ENCODE measurements around the gene HLCS.

The HLCS gene

GRCh38 chr21:36985751-36986594 is 19.5 kb upstream of the HLCS start:
- Histone ChIP-seq H3K27me3 (ENCODE audit: control insufficient read depth, insufficient read depth, low read length) (0 out of 2 replicates have a peak, but pooled peaks cover 1% of the 10 kb centered on the region), H3K27ac (ENCODE audit: low read length) (no peak overlapping the region)
- whole genome bisulfite sequencing (ENCODE audit: insufficient coverage, insufficient read length): no CpG with 5 or more reads among the region's 9 CpGs

GRCh38 chr21:36981977-36982700 is 15.7 kb upstream of the HLCS start:
- no peak overlapping the region for H3K27ac ChIP-seq (ENCODE audit: low read length)
- H3K27me3 ChIP-seq (ENCODE audit: control insufficient read depth, insufficient read depth, low read length): peaks cover 3% of the 10 kb centered on the region; the same call in 1 of the 2 replicates
- H3K4me3 ChIP-seq (ENCODE audit: low read length): no peak overlapping the region
- WGBS (ENCODE audit: insufficient coverage, insufficient read length): no CpG with 5 or more reads among the region's 6 CpGs
- peaks cover 2% of the 10 kb centered on the region for H3K4me1 ChIP-seq (ENCODE audit: control insufficient read depth, insufficient read depth, low read length)
- DNase-seq (ENCODE audit: low read depth, low spot score): no peak
- no peaks in the 10 kb centered on the region for H3K36me3 ChIP-seq (ENCODE audit: control insufficient read depth, insufficient read depth, low read length)
- no peaks in the 10 kb centered on the region for H3K9me3 ChIP-seq (ENCODE audit: control insufficient read depth, insufficient read depth, low read length)

More at GRCh38 chr21:36985751-36986594, 19.5 kb upstream of the HLCS start:
- no peak for DNase-seq (ENCODE audit: low read depth, low spot score)
- no peaks in the 10 kb centered on the region for H3K9me3 ChIP-seq (ENCODE audit: control insufficient read depth, insufficient read depth, low read length)
- H3K36me3 ChIP-seq (ENCODE audit: control insufficient read depth, insufficient read depth, low read length): no peaks in the 10 kb centered on the region
- H3K4me3 ChIP-seq (ENCODE audit: low read length): no peak overlapping the region
- H3K4me1 ChIP-seq (ENCODE audit: control insufficient read depth, insufficient read depth, low read length): no peaks in the 10 kb centered on the region; the same call in 1 of the 2 replicates

- WGBS (ENCODE audit: insufficient coverage, insufficient read length): no CpG with 5 or more reads among the region's 2 CpGs
- peaks cover 3% of the 10 kb centered on the region; the same call in 1 of the 2 replicates for H3K27me3 ChIP-seq (ENCODE audit: control insufficient read depth, insufficient read depth, low read length)
- DNase-seq (ENCODE audit: low read depth, low spot score): no peak
- no peaks in the 10 kb centered on the region for H3K9me3 ChIP-seq (ENCODE audit: control insufficient read depth, insufficient read depth, low read length)
- no peak overlapping the region for H3K27ac ChIP-seq (ENCODE audit: low read length)
- H3K4me3 ChIP-seq (ENCODE audit: low read length): peak overlapping the region; percentile 54
- no peaks in the 10 kb centered on the region for H3K36me3 ChIP-seq (ENCODE audit: control insufficient read depth, insufficient read depth, low read length)
- peaks cover 2% of the 10 kb centered on the region for H3K4me1 ChIP-seq (ENCODE audit: control insufficient read depth, insufficient read depth, low read length)
These were observed 14.6 kb upstream of the HLCS start for GRCh38 chr21:36981049-36981391.

GRCh38 chr21:36980280-36981048 is 14.0 kb upstream of the HLCS start:
- no peaks in the 10 kb centered on the region for H3K36me3 ChIP-seq (ENCODE audit: control insufficient read depth, insufficient read depth, low read length)
- H3K27ac ChIP-seq (ENCODE audit: low read length): no peak overlapping the region
- H3K27me3 ChIP-seq (ENCODE audit: control insufficient read depth, insufficient read depth, low read length): peaks cover 3% of the 10 kb centered on the region; the same call in 1 of the 2 replicates
- DNase-seq (ENCODE audit: low read depth, low spot score): no peak
- H3K4me3 ChIP-seq (ENCODE audit: low read length): peak overlapping the region; percentile 54
- H3K4me1 ChIP-seq (ENCODE audit: control insufficient read depth, insufficient read depth, low read length): peaks cover 2% of the 10 kb centered on the region
- WGBS (ENCODE audit: insufficient coverage, insufficient read length): no CpG with 5 or more reads among the region's 53 CpGs
- no peaks in the 10 kb centered on the region for H3K9me3 ChIP-seq (ENCODE audit: control insufficient read depth, insufficient read depth, low read length)

GRCh38 chr21:36976882-36977651 is 10.6 kb upstream of the HLCS start:
- Histone ChIP-seq H3K27me3 (ENCODE audit: control insufficient read depth, insufficient read depth, low read length) (peaks cover 3% of the 10 kb centered on the region; the same call in 1 of the 2 replicates), H3K9me3 (ENCODE audit: control insufficient read depth, insufficient read depth, low read length) (no peaks in the 10 kb centered on the region), H3K27ac (ENCODE audit: low read length) (no peak overlapping the region), H3K4me1 (ENCODE audit: control insufficient read depth, insufficient read depth, low read length) (peaks cover 2% of the 10 kb centered on the region), H3K4me3 (ENCODE audit: low read length) (no peak overlapping the region), H3K36me3 (ENCODE audit: control insufficient read depth, insufficient read depth, low read length) (no peaks in the 10 kb centered on the region)
- no CpG with 5 or more reads among the region's 8 CpGs for WGBS (ENCODE audit: insufficient coverage, insufficient read length)
- no peak for DNase-seq (ENCODE audit: low read depth, low spot score)

- DNase-seq (ENCODE audit: low read depth, low spot score): no peak
- no CpG with 5 or more reads among the region's 5 CpGs for WGBS (ENCODE audit: insufficient coverage, insufficient read length)
- no peak overlapping the region for H3K4me3 ChIP-seq (ENCODE audit: low read length)
- H3K9me3 ChIP-seq (ENCODE audit: control insufficient read depth, insufficient read depth, low read length): no peaks in the 10 kb centered on the region
- no peaks in the 10 kb centered on the region for H3K36me3 ChIP-seq (ENCODE audit: control insufficient read depth, insufficient read depth, low read length)
- H3K4me1 ChIP-seq (ENCODE audit: control insufficient read depth, insufficient read depth, low read length): peaks cover 2% of the 10 kb centered on the region
- H3K27ac ChIP-seq (ENCODE audit: low read length): no peak overlapping the region
- peaks cover 3% of the 10 kb centered on the region; the same call in 1 of the 2 replicates for H3K27me3 ChIP-seq (ENCODE audit: control insufficient read depth, insufficient read depth, low read length)
These were observed 9.9 kb upstream of the HLCS start for GRCh38 chr21:36976228-36976861.

GRCh38 chr21:36974851-36975192 is 8.4 kb upstream of the HLCS start:
- Histone ChIP-seq H3K4me3 (ENCODE audit: low read length) (no peak overlapping the region), H3K27me3 (ENCODE audit: control insufficient read depth, insufficient read depth, low read length) (no peaks in the 10 kb centered on the region), H3K36me3 (ENCODE audit: control insufficient read depth, insufficient read depth, low read length) (no peaks in the 10 kb centered on the region), H3K9me3 (ENCODE audit: control insufficient read depth, insufficient read depth, low read length) (no peaks in the 10 kb centered on the region), H3K27ac (ENCODE audit: low read length) (no peak overlapping the region), H3K4me1 (ENCODE audit: control insufficient read depth, insufficient read depth, low read length) (no peaks in the 10 kb centered on the region)
- WGBS (ENCODE audit: insufficient coverage, insufficient read length): no CpG with 5 or more reads among the region's 6 CpGs
- no peak for DNase-seq (ENCODE audit: low read depth, low spot score)

GRCh38 chr21:36973986-36974850 is 7.7 kb upstream of the HLCS start:
- no peak for DNase-seq (ENCODE audit: low read depth, low spot score)
- H3K27ac ChIP-seq (ENCODE audit: low read length): no peak overlapping the region
- WGBS (ENCODE audit: insufficient coverage, insufficient read length): no CpG with 5 or more reads among the region's 14 CpGs

GRCh38 chr21:36968976-36969375 is 2.5 kb upstream of the HLCS start:
- no peak for DNase-seq (ENCODE audit: low read depth, low spot score)
- no CpG with 5 or more reads among the region's 1 CpG for WGBS (ENCODE audit: insufficient coverage, insufficient read length)
- H3K27me3 ChIP-seq (ENCODE audit: control insufficient read depth, insufficient read depth, low read length): no peaks in the 10 kb centered on the region; the same call in 1 of the 2 replicates
- H3K4me3 ChIP-seq (ENCODE audit: low read length): no peak overlapping the region
- no peak overlapping the region for H3K27ac ChIP-seq (ENCODE audit: low read length)
- no peaks in the 10 kb centered on the region for H3K4me1 ChIP-seq (ENCODE audit: control insufficient read depth, insufficient read depth, low read length)
- no peaks in the 10 kb centered on the region for H3K9me3 ChIP-seq (ENCODE audit: control insufficient read depth, insufficient read depth, low read length)
- no peaks in the 10 kb centered on the region for H3K36me3 ChIP-seq (ENCODE audit: control insufficient read depth, insufficient read depth, low read length)

More at GRCh38 chr21:36973986-36974850, 7.7 kb upstream of the HLCS start:
- Histone ChIP-seq H3K4me3 (ENCODE audit: low read length) (no peak overlapping the region), H3K36me3 (ENCODE audit: control insufficient read depth, insufficient read depth, low read length) (no peaks in the 10 kb centered on the region), H3K4me1 (ENCODE audit: control insufficient read depth, insufficient read depth, low read length) (no peaks in the 10 kb centered on the region), H3K9me3 (ENCODE audit: control insufficient read depth, insufficient read depth, low read length) (no peaks in the 10 kb centered on the region), H3K27me3 (ENCODE audit: control insufficient read depth, insufficient read depth, low read length) (no peaks in the 10 kb centered on the region)

All from iPS DF 6.9 (cell line).